ENCODE results near the gene UBA6. TPM values are rescaled to one million over a fixed set of nuclear protein-coding genes. Genes with fewer than 3 reads are reported as not detected.

Gene UBA6
- total RNA-seq, 1 experiment from 2014 or later = 72.2 TPM

DNA sequence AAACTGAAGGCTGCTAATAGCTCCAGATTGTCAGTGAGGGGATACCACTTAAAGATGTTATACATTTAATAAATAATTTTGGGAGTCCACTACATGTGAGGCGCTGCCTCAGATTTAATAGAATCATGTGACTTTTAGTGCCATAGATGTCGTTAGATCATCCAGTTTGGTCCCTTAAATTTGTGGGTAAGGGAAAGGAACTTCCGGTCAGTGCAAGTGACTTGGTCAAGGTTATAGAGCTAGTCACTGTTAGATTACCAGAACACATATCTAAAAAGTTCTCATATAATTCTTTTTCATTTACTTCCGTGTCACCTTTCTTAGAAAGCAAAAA is 529 bp upstream of the UBA6 start:
- peak overlapping the region; percentile 25 for H3K4me2 ChIP-seq (ENCODE audit: insufficient read depth, insufficient read length, low read length)
- H3K23me2 ChIP-seq (ENCODE audit: insufficient read length, low read depth, low read length, poor library complexity, severe bottlenecking) = no peaks in the 10 kb centered on the region
- Mint-ChIP-seq H3K36me3 (ENCODE audit: insufficient read depth in 1 of 3, low read depth in 3 of 3) (peaks cover 4 to 15% (median 12%) of the 10 kb centered on the region in 3 experiments), H3K4me1 (peaks cover 13 to 15% of the 10 kb centered on the region in 2 experiments), H3K27ac (peak overlapping the region in 2 of 3 experiments; percentile 86 to 96; a peak in 4 of 7 replicates), H3K27me3 (ENCODE audit: low read depth) (no peaks in the 10 kb centered on the region), H3K9me3 (peaks cover 0 to 3% of the 10 kb centered on the region in 2 experiments; a peak in 2 of 5 replicates), H3K4me3 (peak overlapping the region; percentile 84 to 88)
- H4K20me1 ChIP-seq (ENCODE audit: control insufficient read depth, insufficient read depth, insufficient read length) = no peaks in the 10 kb centered on the region
- no peak overlapping the region for H4K5ac ChIP-seq (ENCODE audit: insufficient read length, low read depth, low read length)
- no peak overlapping the region for H2BK15ac ChIP-seq (ENCODE audit: low read depth, low read length)
- H2BK20ac ChIP-seq (ENCODE audit: low read depth, low read length, poor library complexity, severe bottlenecking) = no peak overlapping the region
- no peak overlapping the region for H3K27ac ChIP-seq (ENCODE audit: insufficient read length, low read depth, low read length)
- H3K79me2 ChIP-seq (ENCODE audit: insufficient read depth, low read length) = peaks cover 18% of the 10 kb centered on the region
- H2AK5ac ChIP-seq (ENCODE audit: insufficient read length, low read length) = no peak overlapping the region
- peak overlapping the region; percentile 62 for H3K9ac ChIP-seq (ENCODE audit: extremely low read depth, insufficient read length, low read length)
- H3K9me3 ChIP-seq (ENCODE audit: control insufficient read depth, low read depth, low read length) = no peaks in the 10 kb centered on the region
- no peak overlapping the region for H2BK5ac ChIP-seq (ENCODE audit: insufficient read length, low read length)
- no peak overlapping the region for H3K18ac ChIP-seq (ENCODE audit: insufficient read length, low read depth, low read length)
- DNase-seq = no peak
- H4K8ac ChIP-seq (replicated peaks; ENCODE audit: insufficient read length, low read depth, low read length) = no peak overlapping the region
- H4K91ac ChIP-seq (ENCODE audit: insufficient read length, low read depth, low read length) = no peak overlapping the region
- no CpG with 5 or more reads among the region's 4 CpGs for WGBS (ENCODE audit: extremely low coverage, insufficient read length, low lambda C conversion rate)
- H3K56ac ChIP-seq (ENCODE audit: insufficient read length, low read depth, low read length) = no peak overlapping the region
- H3K4ac ChIP-seq (ENCODE audit: low read depth, low read length) = no peak overlapping the region
- no peak overlapping the region for H3T11ph ChIP-seq (ENCODE audit: low read length)
- H3K79me1 ChIP-seq (ENCODE audit: insufficient read depth, low read depth, low read length, poor library complexity, severe bottlenecking) = peaks cover 9% of the 10 kb centered on the region
- H2AFZ ChIP-seq (ENCODE audit: low read length) = no peak overlapping the region
- TF ChIP-seq, protein P1, sequence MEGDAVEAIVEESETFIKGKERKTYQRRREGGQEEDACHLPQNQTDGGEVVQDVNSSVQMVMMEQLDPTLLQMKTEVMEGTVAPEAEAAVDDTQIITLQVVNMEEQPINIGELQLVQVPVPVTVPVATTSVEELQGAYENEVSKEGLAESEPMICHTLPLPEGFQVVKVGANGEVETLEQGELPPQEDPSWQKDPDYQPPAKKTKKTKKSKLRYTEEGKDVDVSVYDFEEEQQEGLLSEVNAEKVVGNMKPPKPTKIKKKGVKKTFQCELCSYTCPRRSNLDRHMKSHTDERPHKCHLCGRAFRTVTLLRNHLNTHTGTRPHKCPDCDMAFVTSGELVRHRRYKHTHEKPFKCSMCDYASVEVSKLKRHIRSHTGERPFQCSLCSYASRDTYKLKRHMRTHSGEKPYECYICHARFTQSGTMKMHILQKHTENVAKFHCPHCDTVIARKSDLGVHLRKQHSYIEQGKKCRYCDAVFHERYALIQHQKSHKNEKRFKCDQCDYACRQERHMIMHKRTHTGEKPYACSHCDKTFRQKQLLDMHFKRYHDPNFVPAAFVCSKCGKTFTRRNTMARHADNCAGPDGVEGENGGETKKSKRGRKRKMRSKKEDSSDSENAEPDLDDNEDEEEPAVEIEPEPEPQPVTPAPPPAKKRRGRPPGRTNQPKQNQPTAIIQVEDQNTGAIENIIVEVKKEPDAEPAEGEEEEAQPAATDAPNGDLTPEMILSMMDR (conservative IDR thresholded peaks at IDR 0.05) = no peak
- H3K27me3 ChIP-seq (ENCODE audit: insufficient read depth, low read length) = no peaks in the 10 kb centered on the region
- no peaks in the 10 kb centered on the region for H3K4me1 ChIP-seq (ENCODE audit: insufficient read depth, low read length)
- H3K23ac ChIP-seq (ENCODE audit: insufficient read length, low read depth, low read length) = no peak overlapping the region
- no peak overlapping the region for H2BK12ac ChIP-seq (ENCODE audit: insufficient read length, low read depth, low read length)
- no peak overlapping the region for H3K14ac ChIP-seq (ENCODE audit: insufficient read depth, low read length)
- no peak overlapping the region for H2BK120ac ChIP-seq (ENCODE audit: low read depth, low read length, poor library complexity, severe bottlenecking)

Data from H9 (cell line).